ENCODE measurements around the gene MPP2. TPM values are rescaled to one million over a fixed set of nuclear protein-coding genes. Genes with fewer than 3 reads are reported as not detected.

MPP2 gene
- total RNA-seq, 4 donors from 2014 or later, result 2.3 to 2.7 (median 2.5) TPM

GRCh38 chr17:43877451-43878155, 29.7 kb downstream of the MPP2 start:
- no peak for TF ChIP-seq POLR2AphosphoS5 (IDR thresholded peaks at IDR 0.05)
- no peak for TF ChIP-seq POLR2A (IDR thresholded peaks at IDR 0.05)
- no peak for TF ChIP-seq EP300 (IDR thresholded peaks at IDR 0.05)
- TF ChIP-seq, protein P1, sequence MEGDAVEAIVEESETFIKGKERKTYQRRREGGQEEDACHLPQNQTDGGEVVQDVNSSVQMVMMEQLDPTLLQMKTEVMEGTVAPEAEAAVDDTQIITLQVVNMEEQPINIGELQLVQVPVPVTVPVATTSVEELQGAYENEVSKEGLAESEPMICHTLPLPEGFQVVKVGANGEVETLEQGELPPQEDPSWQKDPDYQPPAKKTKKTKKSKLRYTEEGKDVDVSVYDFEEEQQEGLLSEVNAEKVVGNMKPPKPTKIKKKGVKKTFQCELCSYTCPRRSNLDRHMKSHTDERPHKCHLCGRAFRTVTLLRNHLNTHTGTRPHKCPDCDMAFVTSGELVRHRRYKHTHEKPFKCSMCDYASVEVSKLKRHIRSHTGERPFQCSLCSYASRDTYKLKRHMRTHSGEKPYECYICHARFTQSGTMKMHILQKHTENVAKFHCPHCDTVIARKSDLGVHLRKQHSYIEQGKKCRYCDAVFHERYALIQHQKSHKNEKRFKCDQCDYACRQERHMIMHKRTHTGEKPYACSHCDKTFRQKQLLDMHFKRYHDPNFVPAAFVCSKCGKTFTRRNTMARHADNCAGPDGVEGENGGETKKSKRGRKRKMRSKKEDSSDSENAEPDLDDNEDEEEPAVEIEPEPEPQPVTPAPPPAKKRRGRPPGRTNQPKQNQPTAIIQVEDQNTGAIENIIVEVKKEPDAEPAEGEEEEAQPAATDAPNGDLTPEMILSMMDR (IDR thresholded peaks at IDR 0.05), result no peak
- DNase-seq (ENCODE audit: low spot score in 2 of 2), result no peak
- Histone ChIP-seq H3K27me3 (no peaks in the 10 kb centered on the region), H3K4me1 (peaks cover 7% of the 10 kb centered on the region), H3K4me3 (no peak overlapping the region), H3K27ac (no peak overlapping the region), H3K9me3 (no peaks in the 10 kb centered on the region), H3K36me3 (peaks cover 6% of the 10 kb centered on the region)
- 100% methylated on average over 4 of the region's 10 CpGs for WGBS

GRCh38 chr17:43877031-43877430, 30.3 kb downstream of the MPP2 start:
- TF ChIP-seq POLR2AphosphoS5 (IDR thresholded peaks at IDR 0.05) (no peak), POLR2A (IDR thresholded peaks at IDR 0.05) (no peak), EP300 (IDR thresholded peaks at IDR 0.05) (no peak)
- TF ChIP-seq, protein P1 (IDR thresholded peaks at IDR 0.05), result no peak
- 77% methylated on average over 5 of the region's 7 CpGs for WGBS
- H3K27me3 ChIP-seq, result no peaks in the 10 kb centered on the region
- H3K27ac ChIP-seq, result no peak overlapping the region
- peaks cover 7% of the 10 kb centered on the region for H3K4me1 ChIP-seq
- H3K9me3 ChIP-seq, result no peaks in the 10 kb centered on the region
- H3K36me3 ChIP-seq, result peaks cover 3% of the 10 kb centered on the region
- no peak for DNase-seq (ENCODE audit: low spot score in 2 of 2)
- H3K4me3 ChIP-seq, result no peak overlapping the region

DNA sequence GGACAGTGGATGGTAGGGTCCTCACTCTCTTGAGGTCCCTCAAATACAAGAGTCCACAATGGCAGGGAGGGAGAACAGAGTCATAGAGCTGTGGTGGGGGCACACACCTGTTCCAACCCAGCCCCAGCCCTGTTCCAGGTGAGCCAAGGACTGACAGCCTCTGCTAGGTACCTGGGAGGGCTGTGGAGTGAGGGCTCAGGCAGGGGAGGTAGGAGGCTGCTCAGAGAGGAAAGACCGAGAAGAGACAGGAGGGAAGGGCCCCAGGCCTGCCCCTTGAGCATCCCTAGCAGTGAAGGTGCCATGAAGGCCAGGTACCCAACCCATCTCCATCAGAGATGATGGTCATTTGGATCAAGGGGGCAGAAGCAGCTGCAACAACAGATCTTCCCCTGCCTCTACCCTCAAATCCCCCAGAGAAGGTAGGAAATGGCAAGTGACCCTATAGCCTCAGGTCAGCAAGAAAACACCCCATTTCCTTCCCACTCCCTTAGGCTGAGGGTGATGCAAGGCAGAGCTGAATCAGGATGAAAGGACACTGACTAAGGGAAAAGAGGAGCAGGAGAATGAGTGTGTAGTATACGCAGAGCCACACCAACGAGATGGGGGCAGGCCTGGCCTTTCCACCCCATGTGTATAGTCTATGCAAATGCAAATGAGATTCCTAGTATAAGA, 31.7 kb downstream of the MPP2 start:
- 93% methylated on average over 3 of the region's 3 CpGs for WGBS
- Histone ChIP-seq H3K4me1 (peaks cover 7% of the 10 kb centered on the region), H3K9me3 (no peaks in the 10 kb centered on the region), H3K4me3 (no peak overlapping the region), H3K27me3 (no peaks in the 10 kb centered on the region), H3K27ac (no peak overlapping the region), H3K36me3 (no peaks in the 10 kb centered on the region)
- no peak for DNase-seq (ENCODE audit: low spot score in 2 of 2)
- no peak for TF ChIP-seq POLR2A (IDR thresholded peaks at IDR 0.05)
- no peak for TF ChIP-seq POLR2AphosphoS5 (IDR thresholded peaks at IDR 0.05)
- TF ChIP-seq, protein P1 (IDR thresholded peaks at IDR 0.05), result no peak
- TF ChIP-seq EP300 (IDR thresholded peaks at IDR 0.05), result no peak

DNA sequence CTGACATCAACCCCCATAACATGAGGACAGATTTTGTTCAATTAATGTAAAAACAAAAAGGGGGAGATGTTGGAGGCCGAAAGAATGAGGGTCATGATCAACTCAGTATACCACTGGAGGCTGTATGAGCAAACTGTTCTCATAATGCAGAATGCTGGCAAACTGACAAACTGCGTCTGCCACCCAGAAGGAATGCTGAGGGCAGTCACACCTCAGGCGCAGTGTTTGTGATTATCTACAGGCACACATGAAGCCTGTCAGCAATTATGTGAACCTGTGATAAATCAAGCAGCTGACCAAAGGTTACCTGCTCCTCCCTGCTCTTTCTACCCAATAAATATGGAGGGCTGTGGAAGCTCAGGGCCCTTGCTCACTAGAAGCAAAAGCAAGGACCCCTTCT, 33.0 kb downstream of the MPP2 start:
- Histone ChIP-seq H3K27ac (no peak overlapping the region), H3K4me1 (peaks cover 7% of the 10 kb centered on the region), H3K9me3 (no peaks in the 10 kb centered on the region), H3K27me3 (no peaks in the 10 kb centered on the region), H3K4me3 (no peak overlapping the region), H3K36me3 (no peaks in the 10 kb centered on the region)
- 50% methylated on average over 3 of the region's 3 CpGs for WGBS
- TF ChIP-seq EP300 (IDR thresholded peaks at IDR 0.05) (no peak), POLR2AphosphoS5 (IDR thresholded peaks at IDR 0.05) (no peak), POLR2A (IDR thresholded peaks at IDR 0.05) (no peak)
- TF ChIP-seq, protein P1 (IDR thresholded peaks at IDR 0.05), result no peak
- no peak for DNase-seq (ENCODE audit: low spot score in 2 of 2)

GRCh38 chr17:43873815-43874214, 33.5 kb downstream of the MPP2 start:
- Histone ChIP-seq H3K27ac (no peak overlapping the region), H3K9me3 (no peaks in the 10 kb centered on the region), H3K4me3 (no peak overlapping the region), H3K36me3 (no peaks in the 10 kb centered on the region), H3K27me3 (no peaks in the 10 kb centered on the region), H3K4me1 (peaks cover 6% of the 10 kb centered on the region)
- TF ChIP-seq, protein P1 (IDR thresholded peaks at IDR 0.05), result no peak
- TF ChIP-seq EP300 (IDR thresholded peaks at IDR 0.05), result no peak
- no peak for TF ChIP-seq POLR2AphosphoS5 (IDR thresholded peaks at IDR 0.05)
- no peak for TF ChIP-seq POLR2A (IDR thresholded peaks at IDR 0.05)
- WGBS, result 61% methylated on average over 6 of the region's 6 CpGs
- DNase-seq (ENCODE audit: low spot score in 2 of 2), result no peak
